Cerebellar cortex (tissue), 1 donor: Measurements from ENCODE around the gene PATE2.

Experiments used
- DNase-seq: peaks from one replicate; pipeline ENCODE4 v3.0.0-alpha.2; 2015; ENCODE audit warnings: low spot score

The PATE2 gene

GRCh38 chr11:125778728-125779127 is at the start of gene PATE2:
Gene PATE2 (minus strand): TSS chr11:125778828. CDS start chr11:125778773, 55 bp downstream.
- DNase-seq = no peak

GRCh38 chr11:125807909-125808308 is 29.3 kb upstream of the PATE2 start:
- no peak for DNase-seq

- no peak for DNase-seq
Measured at GRCh38 chr11:125802387-125802786, 23.8 kb upstream of the PATE2 start.

- DNase-seq = no peak
Measured at GRCh38 chr11:125799808-125800207, 21.2 kb upstream of the PATE2 start.

GRCh38 chr11:125797641-125798040 is 19.0 kb upstream of the PATE2 start:
- no peak for DNase-seq

- DNase-seq = no peak
Measured at GRCh38 chr11:125790825-125791224, 12.2 kb upstream of the PATE2 start.

GRCh38 chr11:125787827-125788226 is 9.2 kb upstream of the PATE2 start, which contains the start of gene PATE3:
Gene PATE3 (plus strand): TSS chr11:125788127. CDS start chr11:125788152, 25 bp downstream.
- no peak for DNase-seq

GRCh38 chr11:125784678-125785077 is 6.0 kb upstream of the PATE2 start:
- no peak for DNase-seq

GRCh38 chr11:125777309-125777708 is 1.3 kb downstream of the PATE2 start:
- no peak for DNase-seq

- no peak for DNase-seq
Measured at GRCh38 chr11:125773516-125773915, 5.1 kb downstream of the PATE2 start.

- DNase-seq = no peak
Measured at GRCh38 chr11:125772834-125773505, 5.7 kb downstream of the PATE2 start.

- no peak for DNase-seq
Measured at GRCh38 chr11:125770583-125770982, 8.0 kb downstream of the PATE2 start.

GRCh38 chr11:125768336-125769046 is 10.1 kb downstream of the PATE2 start:
- DNase-seq = no peak

- DNase-seq = no peak
Measured at GRCh38 chr11:125766251-125766650, 12.4 kb downstream of the PATE2 start.

- no peak for DNase-seq
Measured at GRCh38 chr11:125763483-125763882, 15.1 kb downstream of the PATE2 start.

- DNase-seq = no peak
Measured at GRCh38 chr11:125762445-125762844, 16.2 kb downstream of the PATE2 start.

- no peak for DNase-seq
Measured at GRCh38 chr11:125756050-125756449, 22.6 kb downstream of the PATE2 start.

- DNase-seq = no peak
Measured at GRCh38 chr11:125750629-125751028, 28.0 kb downstream of the PATE2 start.

GRCh38 chr11:125745979-125746378 is 32.6 kb downstream of the PATE2 start, which contains the start of gene PATE1:
Gene PATE1 (plus strand): TSS chr11:125746279. CDS start chr11:125746305, 26 bp downstream.
- DNase-seq = no peak

- DNase-seq = no peak
Measured at GRCh38 chr11:125743681-125744080, 34.9 kb downstream of the PATE2 start.

- DNase-seq = no peak
Measured at GRCh38 chr11:125740617-125741016, 38.0 kb downstream of the PATE2 start.

- DNase-seq = no peak
Measured at GRCh38 chr11:125728969-125729368, 49.7 kb downstream of the PATE2 start.
